ENCODE results near the gene PARP15. TPM values are rescaled to one million over a fixed set of nuclear protein-coding genes. Genes with fewer than 3 reads are reported as not detected.

The PARP15 gene
- total RNA-seq (2022; extraction: Qiagen RNA extraction; ENCODE audit: low read depth) = not detected in 5 replicates

DNA sequence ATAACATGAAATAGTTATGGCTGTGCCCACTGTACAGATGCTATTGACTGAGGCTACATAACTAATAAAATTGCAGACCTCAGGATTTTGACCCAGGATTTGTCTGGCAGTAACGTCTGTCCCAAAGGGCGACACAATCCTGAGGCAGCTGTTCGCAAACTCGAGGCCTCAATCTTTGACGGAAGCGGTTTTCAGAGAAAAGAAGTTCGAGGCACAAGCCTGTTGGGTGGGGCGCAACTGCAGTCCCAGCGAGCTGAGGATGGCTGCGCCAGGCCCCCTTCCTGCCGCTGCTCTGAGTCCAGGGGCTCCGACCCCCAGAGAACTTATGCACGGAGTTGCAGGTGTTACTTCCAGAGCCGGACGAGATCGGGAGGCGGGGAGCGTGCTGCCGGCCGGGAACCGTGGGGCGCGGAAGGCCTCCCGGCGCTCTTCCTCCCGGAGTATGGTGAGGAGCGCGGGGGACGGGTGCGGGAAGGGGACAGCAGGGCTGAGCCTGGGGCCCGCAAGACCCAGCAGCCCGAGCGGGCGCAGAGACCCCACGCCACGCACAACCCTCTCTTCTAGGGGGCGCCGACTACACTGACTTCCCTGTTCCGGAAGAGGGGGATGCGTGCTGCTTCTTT is at the start of gene PARP15:
Gene PARP15 (plus strand): TSS at position 242 of the 623 bp plus-strand sequence. CDS start 18 bp downstream, at position 260.

DNA sequence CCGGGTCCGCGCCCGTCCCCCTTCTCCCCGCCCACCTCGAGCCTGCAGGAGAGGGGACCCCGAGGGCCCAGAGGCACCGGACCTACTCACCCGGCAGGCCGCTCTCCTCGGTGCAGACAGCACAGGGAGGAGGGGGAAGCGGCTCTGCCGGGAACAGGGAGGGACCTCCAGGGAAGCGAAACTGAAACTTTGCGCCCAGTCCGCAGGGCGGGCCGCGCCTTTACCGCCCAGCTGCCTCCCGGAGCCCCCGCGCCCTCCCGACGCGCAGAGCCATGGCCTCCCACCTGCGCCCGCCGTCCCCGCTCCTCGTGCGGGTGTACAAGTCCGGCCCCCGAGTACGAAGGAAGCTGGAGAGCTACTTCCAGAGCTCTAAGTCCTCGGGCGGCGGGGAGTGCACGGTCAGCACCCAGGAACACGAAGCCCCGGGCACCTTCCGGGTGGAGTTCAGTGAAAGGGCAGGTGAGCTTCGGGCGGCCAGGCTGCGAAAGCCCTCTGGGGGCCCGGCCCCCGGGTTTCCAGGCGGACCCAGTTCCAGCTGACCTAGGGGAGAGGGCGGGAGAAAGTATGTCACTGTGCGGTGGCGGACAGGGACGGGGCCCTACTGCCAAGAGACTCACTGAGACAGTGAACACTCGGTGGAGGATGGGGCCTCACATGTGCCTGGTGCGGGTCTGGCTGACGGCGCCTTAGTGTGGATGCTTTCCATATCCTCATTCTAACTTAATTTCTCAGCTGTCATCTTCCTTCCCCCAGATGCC is 13.1 kb upstream of the PARP15 start, which contains the start of the genes DTX3L and PARP9:
Gene DTX3L (plus strand): TSS at position 184 of the 758 bp plus-strand sequence. CDS start 89 bp downstream, at position 273.
Gene PARP9 (minus strand): TSS at position 146 of the 758 bp plus-strand sequence. CDS start 4,680 bp downstream, outside the sequence.

DNA sequence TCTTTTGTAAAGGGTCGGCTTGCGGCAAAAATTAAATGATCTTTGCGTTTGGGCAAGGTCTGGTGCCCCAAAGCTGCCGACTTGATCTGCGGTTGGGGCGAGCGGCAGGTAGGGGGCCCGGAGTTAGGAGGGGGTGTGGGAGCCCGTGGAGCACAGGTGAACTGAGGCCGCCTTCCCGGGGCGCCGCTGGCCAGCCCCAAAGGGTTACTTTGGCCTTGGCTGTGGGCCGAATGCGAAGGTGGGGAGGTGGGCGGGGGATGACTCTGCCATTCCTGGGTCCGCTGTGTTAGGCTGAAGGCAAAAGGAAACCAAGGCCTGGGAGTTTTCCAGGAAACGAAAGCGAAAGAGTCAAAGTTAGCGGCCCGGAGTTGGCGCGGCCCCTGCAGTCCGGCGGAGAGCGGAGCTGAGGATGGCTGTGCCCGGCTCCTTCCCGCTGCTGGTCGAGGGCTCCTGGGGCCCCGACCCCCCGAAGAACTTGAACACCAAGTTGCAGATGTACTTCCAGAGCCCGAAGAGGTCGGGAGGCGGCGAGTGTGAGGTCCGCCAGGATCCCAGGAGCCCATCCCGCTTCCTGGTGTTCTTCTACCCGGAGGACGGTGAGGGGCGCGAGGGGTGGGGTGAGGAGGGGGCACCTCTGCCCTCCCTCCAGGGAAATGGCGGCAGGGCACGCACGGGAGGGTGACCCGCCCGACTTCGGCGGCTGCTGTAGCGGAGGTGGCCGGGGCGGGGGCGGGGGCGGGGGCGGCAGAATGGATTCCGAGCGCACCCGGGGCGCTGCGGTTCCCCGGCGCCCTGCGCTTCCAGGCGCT is 103.2 kb downstream of the PARP15 start, which contains the start of gene PARP14:
Gene PARP14 (plus strand): TSS at position 365 of the 809 bp plus-strand sequence. CDS start 45 bp downstream, at position 410.

Other genes with a start within 250 kb of the PARP15 start
- 53.4 to 63.8 TPM (median 55.6 TPM) in 5 replicates for gene MIX23, start 194.4 kb upstream of the PARP15 start, total RNA-seq (2022; extraction: Qiagen RNA extraction; ENCODE audit: low read depth)
- 31.7 to 35.9 TPM (median 35.5 TPM) in 5 replicates for gene FAM162A, start 193.5 kb upstream of the PARP15 start, total RNA-seq (2022; extraction: Qiagen RNA extraction; ENCODE audit: low read depth)
- 3.0 to 4.1 TPM (median 3.4 TPM) in 5 replicates for gene WDR5B, start 161.6 kb upstream of the PARP15 start, total RNA-seq (2022; extraction: Qiagen RNA extraction; ENCODE audit: low read depth)
- gene KPNA1, start 62.7 kb upstream of the PARP15 start, total RNA-seq (2022; extraction: Qiagen RNA extraction; ENCODE audit: low read depth) = 54.2 to 77.3 TPM (median 66.2 TPM) in 5 replicates
- 4.9 to 7.0 TPM (median 5.5 TPM) in 5 replicates for gene PARP9, start 13.3 kb upstream of the PARP15 start, total RNA-seq (2022; extraction: Qiagen RNA extraction; ENCODE audit: low read depth)
- gene DTX3L, start 13.3 kb upstream of the PARP15 start, total RNA-seq (2022; extraction: Qiagen RNA extraction; ENCODE audit: low read depth) = 8.3 to 10.7 TPM (median 8.6 TPM) in 5 replicates
- 10.4 to 12.2 TPM (median 11.0 TPM) in 5 replicates for gene PARP14, start 103.2 kb downstream of the PARP15 start, total RNA-seq (2022; extraction: Qiagen RNA extraction; ENCODE audit: low read depth)
- 5.5 to 6.9 TPM (median 6.3 TPM) in 5 replicates for gene HSPBAP1, start 216.2 kb downstream of the PARP15 start, total RNA-seq (2022; extraction: Qiagen RNA extraction; ENCODE audit: low read depth)
- 9.7 to 17.2 TPM (median 15.8 TPM) in 5 replicates for gene SLC49A4, start 217.4 kb downstream of the PARP15 start, total RNA-seq (2022; extraction: Qiagen RNA extraction; ENCODE audit: low read depth)

All from A549 treated with DMSO at 1 μM for 4 hours (cell line).